HG03060 (cell line): ENCODE results near the gene PLA2G2D.

Experiments used
- ATAC-seq: cut with Tn5 transposase; IDR thresholded peaks from one replicate; pipeline ENCODE4 v1.9.1; 2021; ENCODE audit warnings: low read depth, moderate number of reproducible peaks; ENCODE audit not compliant: unreplicated experiment

The PLA2G2D gene

GRCh38 chr1:20072771-20073170, 46.6 kb downstream of the PLA2G2D start:
- ATAC-seq: no peak

DNA sequence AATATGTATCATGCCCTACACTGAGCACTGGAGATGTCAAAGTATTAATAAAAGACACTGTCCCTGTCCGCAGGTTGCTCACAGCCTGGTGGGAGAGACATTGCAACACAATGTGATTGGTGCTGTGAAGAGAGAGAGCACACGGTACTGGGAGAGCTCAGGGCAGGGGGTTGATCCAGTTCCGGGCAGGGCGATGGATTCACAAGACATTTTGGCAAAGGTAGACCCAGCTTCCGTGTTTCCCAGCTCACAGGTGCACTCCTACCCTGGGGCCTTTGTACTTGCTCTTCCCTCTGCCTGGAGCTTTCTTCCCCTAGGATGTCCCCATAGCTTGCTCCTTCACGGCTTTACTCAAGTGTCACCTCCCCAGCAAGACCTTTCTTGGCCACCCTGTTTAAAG, 47.9 kb downstream of the PLA2G2D start:
- no peak for ATAC-seq

DNA sequence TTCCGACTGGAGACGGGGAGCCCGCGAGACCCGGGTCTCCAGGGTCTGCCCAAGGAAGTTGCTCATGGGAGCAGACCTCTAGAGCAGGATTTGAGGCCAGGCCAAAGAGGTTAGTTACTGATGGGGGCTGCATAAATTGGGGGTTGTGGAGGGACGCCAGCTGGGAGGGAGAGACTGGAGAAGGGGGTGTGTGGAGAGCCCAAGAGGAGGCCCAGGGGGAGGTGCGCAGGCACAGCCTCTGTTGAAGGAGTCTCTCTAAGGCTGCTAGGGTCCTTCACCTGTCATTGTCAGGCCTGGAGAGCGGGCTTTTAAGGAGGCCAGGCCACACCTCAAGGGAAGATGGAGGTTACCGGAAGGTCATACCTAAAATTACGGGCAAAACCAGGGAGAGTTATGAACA, 49.0 kb downstream of the PLA2G2D start:
- ATAC-seq: no peak

- no peak for ATAC-seq
These were observed 49.5 kb downstream of the PLA2G2D start, which contains the start of gene PLA2G5 for GRCh38 chr1:20069874-20070273. TSS of gene PLA2G5 (plus strand) at chr1:20070194. CDS start at chr1:20084831, 14,637 bp downstream.

- ATAC-seq: no peak
These were observed 50.6 kb downstream of the PLA2G2D start for GRCh38 chr1:20068722-20069121.

GRCh38 chr1:20063861-20064292, 55.5 kb downstream of the PLA2G2D start:
- ATAC-seq: no peak
